Measurements from ENCODE around the gene PCDHA8. TPM values are rescaled to one million over a fixed set of nuclear protein-coding genes. Genes with fewer than 3 reads are reported as not detected.

Gene PCDHA8
- total and polyA plus RNA-seq, 10 of the 15 experiments (the other 5 are each of a cell fraction or from before 2014, with no cell fraction given): not detected

DNA sequence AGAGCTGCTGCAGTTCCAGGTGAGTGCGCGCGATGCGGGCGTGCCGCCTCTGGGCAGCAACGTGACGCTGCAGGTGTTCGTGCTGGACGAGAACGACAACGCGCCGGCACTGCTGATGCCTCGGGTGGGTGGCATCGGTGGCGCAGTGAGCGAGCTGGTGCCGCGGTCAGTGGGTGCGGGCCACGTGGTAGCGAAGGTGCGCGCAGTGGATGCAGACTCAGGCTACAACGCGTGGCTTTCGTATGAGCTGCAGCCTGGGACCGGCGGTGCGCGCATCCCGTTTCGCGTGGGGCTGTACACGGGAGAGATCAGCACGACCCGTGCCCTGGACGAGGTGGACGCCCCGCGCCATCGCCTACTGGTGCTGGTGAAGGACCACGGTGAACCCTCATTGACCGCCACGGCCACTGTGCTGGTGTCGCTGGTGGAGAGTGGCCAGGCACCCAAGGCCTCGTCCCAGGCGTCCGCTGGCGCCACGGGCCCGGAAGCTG lies 38.2 kb upstream of the PCDHA8 start:
- intact Hi-C loops (cut with micrococcal nuclease; ENCODE audit: unreplicated experiment): no loop called here
- TF ChIP-seq SMAD5 (IDR thresholded peaks at IDR 0.05; ENCODE audit: low read depth): no peak
- no peak for TF ChIP-seq ZNF622 (IDR thresholded peaks at IDR 0.05)
- TF ChIP-seq NR2F1 (conservative IDR thresholded peaks at IDR 0.05): no peak
- TF ChIP-seq, protein P1, sequence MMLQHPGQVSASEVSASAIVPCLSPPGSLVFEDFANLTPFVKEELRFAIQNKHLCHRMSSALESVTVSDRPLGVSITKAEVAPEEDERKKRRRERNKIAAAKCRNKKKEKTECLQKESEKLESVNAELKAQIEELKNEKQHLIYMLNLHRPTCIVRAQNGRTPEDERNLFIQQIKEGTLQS (IDR thresholded peaks at IDR 0.05; ENCODE audit: borderline replicate concordance, extremely low read depth, low read depth, low read length): no peak
- TF ChIP-seq, protein P2, sequence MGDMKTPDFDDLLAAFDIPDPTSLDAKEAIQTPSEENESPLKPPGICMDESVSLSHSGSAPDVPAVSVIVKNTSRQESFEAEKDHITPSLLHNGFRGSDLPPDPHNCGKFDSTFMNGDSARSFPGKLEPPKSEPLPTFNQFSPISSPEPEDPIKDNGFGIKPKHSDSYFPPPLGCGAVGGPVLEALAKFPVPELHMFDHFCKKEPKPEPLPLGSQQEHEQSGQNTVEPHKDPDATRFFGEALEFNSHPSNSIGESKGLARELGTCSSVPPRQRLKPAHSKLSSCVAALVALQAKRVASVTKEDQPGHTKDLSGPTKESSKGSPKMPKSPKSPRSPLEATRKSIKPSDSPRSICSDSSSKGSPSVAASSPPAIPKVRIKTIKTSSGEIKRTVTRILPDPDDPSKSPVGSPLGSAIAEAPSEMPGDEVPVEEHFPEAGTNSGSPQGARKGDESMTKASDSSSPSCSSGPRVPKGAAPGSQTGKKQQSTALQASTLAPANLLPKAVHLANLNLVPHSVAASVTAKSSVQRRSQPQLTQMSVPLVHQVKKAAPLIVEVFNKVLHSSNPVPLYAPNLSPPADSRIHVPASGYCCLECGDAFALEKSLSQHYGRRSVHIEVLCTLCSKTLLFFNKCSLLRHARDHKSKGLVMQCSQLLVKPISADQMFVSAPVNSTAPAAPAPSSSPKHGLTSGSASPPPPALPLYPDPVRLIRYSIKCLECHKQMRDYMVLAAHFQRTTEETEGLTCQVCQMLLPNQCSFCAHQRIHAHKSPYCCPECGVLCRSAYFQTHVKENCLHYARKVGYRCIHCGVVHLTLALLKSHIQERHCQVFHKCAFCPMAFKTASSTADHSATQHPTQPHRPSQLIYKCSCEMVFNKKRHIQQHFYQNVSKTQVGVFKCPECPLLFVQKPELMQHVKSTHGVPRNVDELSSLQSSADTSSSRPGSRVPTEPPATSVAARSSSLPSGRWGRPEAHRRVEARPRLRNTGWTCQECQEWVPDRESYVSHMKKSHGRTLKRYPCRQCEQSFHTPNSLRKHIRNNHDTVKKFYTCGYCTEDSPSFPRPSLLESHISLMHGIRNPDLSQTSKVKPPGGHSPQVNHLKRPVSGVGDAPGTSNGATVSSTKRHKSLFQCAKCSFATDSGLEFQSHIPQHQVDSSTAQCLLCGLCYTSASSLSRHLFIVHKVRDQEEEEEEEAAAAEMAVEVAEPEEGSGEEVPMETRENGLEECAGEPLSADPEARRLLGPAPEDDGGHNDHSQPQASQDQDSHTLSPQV (IDR thresholded peaks at IDR 0.05): no peak
- TF ChIP-seq PML (IDR thresholded peaks at IDR 0.05; ENCODE audit: low read length): no peak
- no peak for TF ChIP-seq CBX3 (IDR thresholded peaks at IDR 0.05; ENCODE audit: borderline replicate concordance, low read depth)
- no peak for TF ChIP-seq KLF5 (IDR thresholded peaks at IDR 0.05; ENCODE audit: partially characterized antibody)
- TF ChIP-seq TAF1 (IDR thresholded peaks at IDR 0.05; ENCODE audit: borderline replicate concordance, low read depth, low read length): no peak
- TF ChIP-seq, protein P3, sequence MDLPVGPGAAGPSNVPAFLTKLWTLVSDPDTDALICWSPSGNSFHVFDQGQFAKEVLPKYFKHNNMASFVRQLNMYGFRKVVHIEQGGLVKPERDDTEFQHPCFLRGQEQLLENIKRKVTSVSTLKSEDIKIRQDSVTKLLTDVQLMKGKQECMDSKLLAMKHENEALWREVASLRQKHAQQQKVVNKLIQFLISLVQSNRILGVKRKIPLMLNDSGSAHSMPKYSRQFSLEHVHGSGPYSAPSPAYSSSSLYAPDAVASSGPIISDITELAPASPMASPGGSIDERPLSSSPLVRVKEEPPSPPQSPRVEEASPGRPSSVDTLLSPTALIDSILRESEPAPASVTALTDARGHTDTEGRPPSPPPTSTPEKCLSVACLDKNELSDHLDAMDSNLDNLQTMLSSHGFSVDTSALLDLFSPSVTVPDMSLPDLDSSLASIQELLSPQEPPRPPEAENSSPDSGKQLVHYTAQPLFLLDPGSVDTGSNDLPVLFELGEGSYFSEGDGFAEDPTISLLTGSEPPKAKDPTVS (IDR thresholded peaks at IDR 0.05; ENCODE audit: low read depth, low read length): no peak
- no peak for TF ChIP-seq NR2C1 (IDR thresholded peaks at IDR 0.05)
- no peak for TF ChIP-seq HDAC6 (IDR thresholded peaks at IDR 0.05; ENCODE audit: unreplicated experiment)
- no peak for TF ChIP-seq FOXK2 (IDR thresholded peaks at IDR 0.05)
- TF ChIP-seq IRF4 (IDR thresholded peaks at IDR 0.05; ENCODE audit: low read depth, low read length): no peak
- Histone ChIP-seq H3K4me1 (ENCODE audit: control insufficient read depth, insufficient read depth, low read length) (no peaks in the 10 kb centered on the region), H3K36me3 (ENCODE audit: control insufficient read depth in 2 of 2, insufficient read depth in 2 of 2, low read length in 1 of 2) (no peaks in the 10 kb centered on the region), H3K4me3 (no peak overlapping the region), H2AFZ (ENCODE audit: control insufficient read depth, low read depth, low read length) (no peak overlapping the region), H4K20me1 (ENCODE audit: control insufficient read depth, insufficient read depth) (no peaks in the 10 kb centered on the region), H3K4me2 (ENCODE audit: control insufficient read depth, insufficient read depth) (no peak overlapping the region), H3K27ac (ENCODE audit: control insufficient read depth, insufficient read depth) (no peak overlapping the region), H3K79me2 (ENCODE audit: control insufficient read depth, insufficient read depth, low read length) (no peaks in the 10 kb centered on the region), H3K9ac (ENCODE audit: control insufficient read depth, insufficient read depth, low read length) (no peak overlapping the region), H3K9me3 (replicated peaks; ENCODE audit: control insufficient read depth, insufficient read depth, low read length) (peaks cover 1% of the 10 kb centered on the region; the same call in 2 of the 3 replicates), H3K27me3 (replicated peaks in 1 of 2; ENCODE audit: control insufficient read depth in 2 of 2, insufficient read depth in 2 of 2, low read length in 1 of 2) (no peaks in the 10 kb centered on the region)
- ChIA-PET RAD21 (ENCODE audit: unreplicated experiment) (no interaction called here), SMC1A (ENCODE audit: uncharacterized antibody, unreplicated experiment) (no interaction called here), CTCF (no interaction called here), POLR2A (no interaction called here)
- FAIRE-seq (no peak), DNase-seq (ENCODE audit: low read depth, low spot score) (no peak), ATAC-seq (no peak)
- 84% methylated on average over 38 of the region's 53 CpGs for WGBS (ENCODE audit: insufficient coverage, insufficient replicate concordance, low lambda C conversion rate, missing lambda C conversion rate)
- BruUV-seq (replicated peaks): no TSS peak
- in situ Hi-C loops (cut with MboI): loop anchor here (25.0 kb wide), 1 partner anchor 759 kb away; no protein-coding TSS in a partner anchor
